ENCODE measurements around the gene PRKRIP1. TPM values are rescaled to one million over a fixed set of nuclear protein-coding genes. Genes with fewer than 3 reads are reported as not detected.
A peak's percentile ranks its signal among the peaks of the same experiment; 100 is the strongest.
"Not testable (repeated sequence)": the region's sequence is repeated elsewhere in the genome, so short reads cannot be mapped to it uniquely, and the experiment has no call there.

The PRKRIP1 gene
- total and polyA plus RNA-seq, 8 donors, result 17.1 to 44.9 (median 40.3) TPM

DNA sequence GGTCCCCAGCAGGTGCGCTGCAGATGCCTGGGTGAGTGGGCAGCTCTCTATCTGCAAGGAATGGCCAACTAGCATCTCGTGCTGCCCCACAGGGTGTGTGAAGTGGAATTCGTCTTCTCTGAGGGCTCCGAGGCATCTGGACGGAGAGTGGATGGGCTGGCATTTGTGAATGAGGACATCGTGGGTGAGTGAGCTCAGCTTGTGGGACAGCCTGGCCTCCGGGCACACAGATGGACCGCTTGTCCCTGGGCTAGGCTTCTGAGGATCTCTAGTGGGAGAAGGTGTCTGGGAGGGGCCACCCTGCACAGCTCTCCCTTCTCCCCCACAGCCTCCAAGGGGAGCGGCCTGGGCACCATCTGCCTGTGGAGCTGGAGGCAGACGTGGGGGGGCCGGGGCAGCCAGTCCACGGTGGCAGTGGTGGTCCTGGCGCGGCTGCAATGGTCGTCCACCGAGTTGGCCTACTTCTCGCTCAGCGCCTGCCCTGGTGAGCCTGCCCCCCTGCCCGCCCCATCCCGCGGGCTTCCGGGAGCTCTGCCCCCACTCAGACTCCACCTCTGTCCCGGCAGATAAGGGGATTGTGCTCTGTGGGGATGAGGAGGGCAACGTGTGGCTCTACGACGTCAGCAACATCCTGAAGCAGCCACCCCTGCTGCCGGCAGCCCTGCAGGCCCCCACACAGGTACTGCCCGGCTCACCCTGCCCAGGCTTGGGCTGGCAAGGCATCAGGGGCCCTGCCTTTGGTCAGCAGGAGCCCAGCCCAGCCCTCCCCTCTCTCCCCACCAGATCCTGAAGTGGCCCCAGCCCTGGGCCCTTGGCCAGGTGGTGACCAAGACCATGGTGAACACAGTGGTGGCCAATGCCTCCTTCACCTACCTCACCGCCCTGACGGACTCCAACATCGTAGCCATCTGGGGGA is 76.2 kb downstream of the PRKRIP1 start:
- Histone ChIP-seq H3K27ac (no peak overlapping the region), H3K4me3 (no peak overlapping the region), H3K27me3 (no peaks in the 10 kb centered on the region), H3K9me3 (no peaks in the 10 kb centered on the region), H3K4me1 (no peaks in the 10 kb centered on the region), H3K36me3 (peaks cover 0 to 68% of the 10 kb centered on the region in 2 donors)
- intact Hi-C loops (cut with DNase I), result no loop called here
- ATAC-seq (no peak), DNase-seq (peak in 1 of 4 donors; percentile 75)
- TF ChIP-seq, protein P1, sequence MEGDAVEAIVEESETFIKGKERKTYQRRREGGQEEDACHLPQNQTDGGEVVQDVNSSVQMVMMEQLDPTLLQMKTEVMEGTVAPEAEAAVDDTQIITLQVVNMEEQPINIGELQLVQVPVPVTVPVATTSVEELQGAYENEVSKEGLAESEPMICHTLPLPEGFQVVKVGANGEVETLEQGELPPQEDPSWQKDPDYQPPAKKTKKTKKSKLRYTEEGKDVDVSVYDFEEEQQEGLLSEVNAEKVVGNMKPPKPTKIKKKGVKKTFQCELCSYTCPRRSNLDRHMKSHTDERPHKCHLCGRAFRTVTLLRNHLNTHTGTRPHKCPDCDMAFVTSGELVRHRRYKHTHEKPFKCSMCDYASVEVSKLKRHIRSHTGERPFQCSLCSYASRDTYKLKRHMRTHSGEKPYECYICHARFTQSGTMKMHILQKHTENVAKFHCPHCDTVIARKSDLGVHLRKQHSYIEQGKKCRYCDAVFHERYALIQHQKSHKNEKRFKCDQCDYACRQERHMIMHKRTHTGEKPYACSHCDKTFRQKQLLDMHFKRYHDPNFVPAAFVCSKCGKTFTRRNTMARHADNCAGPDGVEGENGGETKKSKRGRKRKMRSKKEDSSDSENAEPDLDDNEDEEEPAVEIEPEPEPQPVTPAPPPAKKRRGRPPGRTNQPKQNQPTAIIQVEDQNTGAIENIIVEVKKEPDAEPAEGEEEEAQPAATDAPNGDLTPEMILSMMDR (IDR thresholded peaks at IDR 0.05), result no peak

GRCh38 chr7:102473271-102473991 is 77.3 kb downstream of the PRKRIP1 start:
- Histone ChIP-seq H3K9me3 (no peaks in the 10 kb centered on the region), H3K4me1 (no peaks in the 10 kb centered on the region), H3K27me3 (no peaks in the 10 kb centered on the region), H3K27ac (no peak overlapping the region), H3K36me3 (peaks cover 0 to 58% of the 10 kb centered on the region in 2 donors), H3K4me3 (no peak overlapping the region)
- no peak for ATAC-seq
- TF ChIP-seq, protein P1 (IDR thresholded peaks at IDR 0.05), result no peak
- intact Hi-C loops (cut with DNase I), result no loop called here
- peak in 2 of 4 donors; percentile 19 to 61 for DNase-seq

DNA sequence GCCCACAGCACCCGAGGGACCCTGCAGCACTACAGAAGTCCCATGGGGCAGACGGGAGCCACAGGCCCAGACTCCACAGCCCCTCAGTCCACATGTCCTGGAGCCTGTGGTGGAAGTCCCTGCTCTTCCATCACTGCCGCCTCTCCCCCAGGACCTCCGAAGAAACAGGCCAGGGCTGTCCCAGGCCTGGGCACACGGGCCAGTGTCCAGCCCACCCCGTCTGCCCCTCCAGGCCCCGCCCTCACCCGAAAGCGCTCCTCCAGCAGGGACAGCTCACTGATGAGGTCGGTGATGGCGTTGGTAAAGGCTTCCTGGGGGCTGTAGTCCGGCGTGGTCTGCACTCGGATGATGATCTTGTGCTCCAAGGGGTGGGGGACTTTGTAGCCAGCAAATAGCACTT is 78.0 kb downstream of the PRKRIP1 start:
- H3K4me1 ChIP-seq; H3K9me3 ChIP-seq; H3K27ac ChIP-seq; ATAC-seq; H3K27me3 ChIP-seq; H3K4me3 ChIP-seq; intact Hi-C loops (cut with DNase I): not testable (repeated sequence)
- H3K36me3 ChIP-seq, result peaks cover 0 to 51% of the 10 kb centered on the region in 2 donors
- peak in 2 of 4 donors; percentile 15 to 59 for DNase-seq

DNA sequence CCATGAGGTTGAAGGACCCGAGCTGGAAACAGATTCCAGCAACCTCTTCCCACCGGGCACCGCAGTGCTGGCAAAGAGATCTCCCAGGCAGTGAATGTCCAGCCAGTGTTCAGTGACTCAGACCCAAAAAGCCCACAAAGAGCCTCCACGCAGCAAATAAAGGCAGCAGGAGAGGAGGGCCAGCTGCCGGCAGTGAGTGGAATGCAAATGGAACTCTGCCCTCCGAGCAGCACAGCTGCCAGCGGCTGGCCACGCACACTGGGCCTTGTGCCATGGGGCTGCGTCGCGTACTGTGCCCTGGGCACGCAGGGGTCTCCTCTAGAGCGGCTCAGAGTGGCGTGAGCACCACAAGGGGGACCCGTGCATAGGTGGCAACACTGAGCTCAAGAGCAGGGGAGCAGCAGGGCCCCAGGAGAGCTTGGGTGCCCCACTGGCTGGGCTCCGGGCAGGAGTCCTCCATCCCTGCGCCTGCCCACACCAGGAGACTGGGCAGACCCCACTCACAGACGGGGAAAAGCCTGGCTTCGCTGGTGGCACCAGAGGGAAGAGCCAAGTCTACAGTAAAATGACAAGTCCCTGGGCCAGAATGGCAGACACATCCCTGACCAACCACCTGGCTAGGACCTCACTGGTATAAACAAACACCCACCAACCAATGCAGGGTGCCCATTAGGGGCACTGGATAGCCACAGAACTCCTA is 78.7 kb downstream of the PRKRIP1 start:
- H3K27ac ChIP-seq; ATAC-seq; H3K4me1 ChIP-seq; H3K27me3 ChIP-seq; H3K4me3 ChIP-seq; H3K9me3 ChIP-seq; intact Hi-C loops (cut with DNase I): not testable (repeated sequence)
- peaks cover 0 to 44% of the 10 kb centered on the region in 2 donors for H3K36me3 ChIP-seq
- DNase-seq, result peak in 2 of 4 donors; percentile 4 to 23

Small RNAs within 50 kb of the gene (microRNA-seq; reads per million reads assigned to microRNA genes)
- gene MIR4467 (0 to 0.27 reads per million in 2 donors), gene MIR5090 (0.82 to 2.3 reads per million in 2 donors), gene MIR548O (0 reads per million in 2 donors)

Other genes starting within 250 kb of the PRKRIP1 start
- 1 to 10 TPM; 5.7 to 8.2 TPM for gene SH2B2, start 109.5 kb upstream of the PRKRIP1 start, total RNA-seq
- 1 to 10 TPM; 3.1 to 5.1 (median 3.8) TPM for gene SH2B2, start 109.5 kb upstream of the PRKRIP1 start, polyA plus RNA-seq (ENCODE audit: insufficient read length in 6 of 6)
- not detected for gene SPDYE6, start 39.9 kb upstream of the PRKRIP1 start, total RNA-seq
- 10 to 100 TPM in 1 of 6 donors, 1 to 10 TPM in 5; 2.2 to 10.0 (median 6.8) TPM for gene SPDYE6, start 39.9 kb upstream of the PRKRIP1 start, polyA plus RNA-seq (ENCODE audit: insufficient read length in 6 of 6)
- 10 to 100 TPM; 22.3 to 38.2 TPM for gene ORAI2, start 37.2 kb downstream of the PRKRIP1 start, total RNA-seq
- gene ORAI2, start 37.2 kb downstream of the PRKRIP1 start, polyA plus RNA-seq (ENCODE audit: insufficient read length in 6 of 6), result 10 to 100 TPM in 5 of 6 donors, 1 to 10 TPM in 1; 8.8 to 17.4 (median 12.0) TPM
- gene ALKBH4, start 68.5 kb downstream of the PRKRIP1 start, total RNA-seq, result 1 to 10 TPM; 8.6 to 9.5 TPM
- gene ALKBH4, start 68.5 kb downstream of the PRKRIP1 start, polyA plus RNA-seq (ENCODE audit: insufficient read length in 6 of 6), result 10 to 100 TPM; 10.3 to 14.1 (median 11.5) TPM
- gene LRWD1, start 68.6 kb downstream of the PRKRIP1 start, total RNA-seq, result 10 to 100 TPM; 12.9 to 16.6 TPM
- 10 to 100 TPM; 13.0 to 22.2 (median 16.6) TPM for gene LRWD1, start 68.6 kb downstream of the PRKRIP1 start, polyA plus RNA-seq (ENCODE audit: insufficient read length in 6 of 6)
- gene POLR2J, start 82.6 kb downstream of the PRKRIP1 start, total RNA-seq, result 10 to 100 TPM; 30.5 to 39.0 TPM
- 10 to 100 TPM; 22.4 to 32.6 (median 26.5) TPM for gene POLR2J, start 82.6 kb downstream of the PRKRIP1 start, polyA plus RNA-seq (ENCODE audit: insufficient read length in 6 of 6)
- gene RASA4B, start 121.4 kb downstream of the PRKRIP1 start, total RNA-seq, result 10 to 100 TPM; 18.1 to 18.5 TPM
- 1 to 10 TPM; 3.0 to 8.8 (median 4.9) TPM for gene RASA4B, start 121.4 kb downstream of the PRKRIP1 start, polyA plus RNA-seq (ENCODE audit: insufficient read length in 6 of 6)
- 10 to 100 TPM; 12.7 to 22.0 TPM for gene UPK3BL2, start 147.3 kb downstream of the PRKRIP1 start, total RNA-seq
- gene UPK3BL2, start 147.3 kb downstream of the PRKRIP1 start, polyA plus RNA-seq (ENCODE audit: insufficient read length in 6 of 6), result 10 to 100 TPM; 11.7 to 22.9 (median 13.7) TPM
- gene SPDYE2, start 154.9 kb downstream of the PRKRIP1 start, total RNA-seq, result not detected
- gene SPDYE2, start 154.9 kb downstream of the PRKRIP1 start, polyA plus RNA-seq (ENCODE audit: insufficient read length in 6 of 6), result 10 to 100 TPM in 3 of 6 donors, 1 to 10 TPM in 3; 6.2 to 15.0 (median 10.4) TPM
- gene POLR2J3, start 176.2 kb downstream of the PRKRIP1 start, total RNA-seq, result 10 to 100 TPM; 21.6 to 43.4 TPM
- gene POLR2J3, start 176.2 kb downstream of the PRKRIP1 start, polyA plus RNA-seq (ENCODE audit: insufficient read length in 6 of 6), result 100 to 1,000 TPM in 3 of 6 donors, 10 to 100 TPM in 3; 51.6 to 108 (median 95.7) TPM
- 10 to 100 TPM; 22.9 to 43.2 TPM for gene RASA4, start 220.4 kb downstream of the PRKRIP1 start, total RNA-seq
- gene RASA4, start 220.4 kb downstream of the PRKRIP1 start, polyA plus RNA-seq (ENCODE audit: insufficient read length in 6 of 6), result 10 to 100 TPM; 16.5 to 34.7 (median 29.3) TPM
- gene UPK3BL1, start 246.4 kb downstream of the PRKRIP1 start, total RNA-seq, result 10 to 100 TPM; 15.7 to 18.2 TPM
- gene UPK3BL1, start 246.4 kb downstream of the PRKRIP1 start, polyA plus RNA-seq (ENCODE audit: insufficient read length in 6 of 6), result 10 to 100 TPM in 5 of 6 donors, 1 to 10 TPM in 1; 7.5 to 38.4 (median 25.3) TPM

Data from left lung (tissue), 10 donors.